Neural progenitor cell (in vitro differentiated cells): ENCODE results near the gene WDR81. TPM values are rescaled to one million over a fixed set of nuclear protein-coding genes. Genes with fewer than 3 reads are reported as not detected.

ENCODE experiments used
- DNase-seq: peaks from one replicate; pipeline ENCODE4 v3.0.0-alpha.2; 2016; ENCODE audit warnings: low spot score
- H2AFZ ChIP-seq: fragments of 200-600 bp; sonication (generic); replicated peaks from 2 replicates; pipeline ENCODE4 v1.6.1; 2016; ENCODE audit warnings: antibody characterized with exemption
- H3F3A ChIP-seq: fragments of 200-600 bp; sonication (generic); 2 replicates; pipeline ENCODE4 v1.6.1; 2016; ENCODE audit warnings: antibody characterized with exemption, low read depth
- H3K27ac ChIP-seq: fragments of 200-600 bp; sonication (generic); 2 replicates; pipeline ENCODE4 v1.5.1; 2016; ENCODE audit warnings: mild to moderate bottlenecking
- H3K27me3 ChIP-seq: fragments of 200-600 bp; sonication (generic); 2 replicates; pipeline ENCODE4 v1.6.1; 2016; ENCODE audit warnings: mild to moderate bottlenecking, moderate library complexity
- H3K36me3 ChIP-seq: fragments of 200-600 bp; sonication (generic); 2 replicates; pipeline ENCODE4 v1.5.1; 2016
- H3K4me1 ChIP-seq: fragments of 200-600 bp; sonication (generic); 2 replicates; pipeline ENCODE4 v1.6.1; 2016; ENCODE audit warnings: mixed run types
- H3K4me2 ChIP-seq: fragments of 200-600 bp; sonication (generic); 2 replicates; pipeline ENCODE4 v1.6.1; 2016
- H3K4me3 ChIP-seq: fragments of 200-600 bp; sonication (generic); 2 replicates; pipeline ENCODE4 v1.5.1; 2016
- H3K79me2 ChIP-seq: fragments of 200-600 bp; sonication (generic); 2 replicates; pipeline ENCODE4 v1.6.1; 2016; ENCODE audit warnings: low read depth
- H3K9ac ChIP-seq: fragments of 200-600 bp; sonication (generic); 2 replicates; pipeline ENCODE4 v1.6.1; 2016
- H3K9me3 ChIP-seq: fragments of 200-600 bp; sonication (generic); 2 replicates; pipeline ENCODE4 v1.5.1; 2016; ENCODE audit warnings: low read depth
- H4K20me1 ChIP-seq: fragments of 200-600 bp; sonication (generic); 2 replicates; pipeline ENCODE4 v1.6.1; 2016; ENCODE audit warnings: low read depth
- H3K27ac Mint-ChIP-seq: 3 replicates; pipeline ENCODE4 v1.8.0; 2021; ENCODE audit warnings: mixed read lengths
- H3K27me3 Mint-ChIP-seq: 2 replicates; pipeline ENCODE4 v1.8.0; 2022; ENCODE audit warnings: low read depth, mild to moderate bottlenecking, inconsistent platforms, moderate library complexity, mixed read lengths; ENCODE audit not compliant: insufficient read depth
- H3K36me3 Mint-ChIP-seq: 3 replicates; pipeline ENCODE4 v1.8.0; 2021; ENCODE audit warnings: mixed read lengths
- H3K4me1 Mint-ChIP-seq: 3 replicates; pipeline ENCODE4 v1.8.0; 2021; ENCODE audit warnings: mixed read lengths
- H3K4me3 Mint-ChIP-seq: 3 replicates; pipeline ENCODE4 v1.8.0; 2021; ENCODE audit warnings: mild to moderate bottlenecking, moderate library complexity, mixed read lengths
- H3K9me3 Mint-ChIP-seq: 3 replicates; pipeline ENCODE4 v1.8.0; 2020; ENCODE audit warnings: mixed read lengths
- EZH2 ChIP-seq: fragments of 200-600 bp; sonication (generic); IDR thresholded peaks from 2 replicates; pipeline ENCODE4 v1.6.1; 2017; ENCODE audit warnings: antibody characterized with exemption, mild to moderate bottlenecking, moderate library complexity
- EZH2phosphoT487 ChIP-seq: fragments of 200-600 bp; sonication (generic); IDR thresholded peaks from 2 replicates; pipeline ENCODE4 v1.6.1; 2017; ENCODE audit warnings: antibody characterized with exemption
- total RNA-seq: library from RNA; depleted of rRNA; stranded (reverse); fragments of >200 nt; gene quantifications from 2 replicates; pipeline ENCODE4 v1.2.3, GENCODE V29; 2015; ENCODE audit warnings: low replicate concordance
- TF ChIP-seq, protein P1 (sequence below): fragments of 200-600 bp; sonication (generic); IDR thresholded peaks from 2 replicates; pipeline ENCODE4 v1.5.1; 2017; ENCODE audit warnings: antibody characterized with exemption, mild to moderate bottlenecking

Gene WDR81
- total RNA-seq, 1 donor from 2014 or later = 1.9 TPM

DNA sequence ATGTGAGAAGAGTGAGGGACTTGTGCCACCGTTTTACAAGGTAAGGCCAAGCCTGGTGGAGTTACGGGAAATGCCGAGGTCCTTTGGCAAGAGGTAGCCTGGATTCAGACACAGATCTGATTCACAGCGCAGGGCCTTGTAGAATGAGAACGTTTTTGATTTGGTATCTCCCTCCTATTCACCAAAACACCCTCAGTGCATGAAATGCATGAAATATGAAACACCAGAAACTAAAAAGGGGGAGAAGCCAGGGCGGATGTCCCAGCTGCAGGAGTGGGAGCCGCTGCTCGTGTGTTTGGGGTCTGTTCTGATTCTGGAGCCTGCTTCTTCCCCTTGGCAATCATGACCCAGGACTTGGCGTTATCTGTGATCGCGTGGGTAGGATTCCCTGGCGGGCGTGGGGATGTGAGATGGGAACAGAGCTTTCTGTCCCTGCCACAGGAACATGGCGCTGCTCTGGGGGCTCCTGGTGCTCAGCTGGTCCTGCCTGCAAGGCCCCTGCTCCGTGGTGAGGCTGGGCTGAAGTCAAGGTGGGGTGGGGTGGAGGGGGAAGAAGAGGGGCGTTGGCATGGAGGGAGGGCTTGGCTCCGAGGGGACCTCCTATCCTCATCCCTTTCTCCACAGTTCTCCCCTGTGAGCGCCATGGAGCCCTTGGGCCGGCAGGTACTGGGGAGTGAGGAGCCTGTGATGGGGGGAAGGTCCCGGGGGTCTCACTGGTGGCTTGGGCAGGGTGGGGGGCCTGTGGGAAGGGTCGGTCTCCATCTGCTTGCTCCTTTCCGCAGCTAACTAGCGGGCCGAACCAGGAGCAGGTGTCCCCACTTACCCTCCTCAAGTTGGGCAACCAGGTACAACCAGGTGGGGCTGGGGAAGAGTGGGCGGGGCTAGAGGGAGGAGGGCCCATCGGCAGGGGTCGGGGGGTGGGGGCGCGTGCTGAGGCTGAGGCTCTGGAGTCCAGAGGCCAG is 20.3 kb downstream of the WDR81 start:
- no peak for DNase-seq
- Histone ChIP-seq H2AFZ (no peak overlapping the region), H4K20me1 (no peaks in the 10 kb centered on the region), H3K4me3 (no peak overlapping the region), H3K36me3 (no peaks in the 10 kb centered on the region), H3F3A (peaks cover 2% of the 10 kb centered on the region), H3K4me2 (no peak overlapping the region), H3K4me1 (no peaks in the 10 kb centered on the region), H3K9me3 (no peaks in the 10 kb centered on the region), H3K79me2 (no peaks in the 10 kb centered on the region), H3K27ac (no peak overlapping the region), H3K9ac (no peak overlapping the region), H3K27me3 (no peaks in the 10 kb centered on the region)
- TF ChIP-seq EZH2 (no peak), EZH2phosphoT487 (no peak)
- TF ChIP-seq, protein P1, sequence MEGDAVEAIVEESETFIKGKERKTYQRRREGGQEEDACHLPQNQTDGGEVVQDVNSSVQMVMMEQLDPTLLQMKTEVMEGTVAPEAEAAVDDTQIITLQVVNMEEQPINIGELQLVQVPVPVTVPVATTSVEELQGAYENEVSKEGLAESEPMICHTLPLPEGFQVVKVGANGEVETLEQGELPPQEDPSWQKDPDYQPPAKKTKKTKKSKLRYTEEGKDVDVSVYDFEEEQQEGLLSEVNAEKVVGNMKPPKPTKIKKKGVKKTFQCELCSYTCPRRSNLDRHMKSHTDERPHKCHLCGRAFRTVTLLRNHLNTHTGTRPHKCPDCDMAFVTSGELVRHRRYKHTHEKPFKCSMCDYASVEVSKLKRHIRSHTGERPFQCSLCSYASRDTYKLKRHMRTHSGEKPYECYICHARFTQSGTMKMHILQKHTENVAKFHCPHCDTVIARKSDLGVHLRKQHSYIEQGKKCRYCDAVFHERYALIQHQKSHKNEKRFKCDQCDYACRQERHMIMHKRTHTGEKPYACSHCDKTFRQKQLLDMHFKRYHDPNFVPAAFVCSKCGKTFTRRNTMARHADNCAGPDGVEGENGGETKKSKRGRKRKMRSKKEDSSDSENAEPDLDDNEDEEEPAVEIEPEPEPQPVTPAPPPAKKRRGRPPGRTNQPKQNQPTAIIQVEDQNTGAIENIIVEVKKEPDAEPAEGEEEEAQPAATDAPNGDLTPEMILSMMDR = no peak
- no peak overlapping the region for H3K27ac Mint-ChIP-seq
- H3K36me3 Mint-ChIP-seq = no peaks in the 10 kb centered on the region
- no peak overlapping the region for H3K4me3 Mint-ChIP-seq
- H3K27me3 Mint-ChIP-seq = peaks cover 13% of the 10 kb centered on the region
- peaks cover 2% of the 10 kb centered on the region for H3K4me1 Mint-ChIP-seq
- H3K9me3 Mint-ChIP-seq = no peaks in the 10 kb centered on the region

DNA sequence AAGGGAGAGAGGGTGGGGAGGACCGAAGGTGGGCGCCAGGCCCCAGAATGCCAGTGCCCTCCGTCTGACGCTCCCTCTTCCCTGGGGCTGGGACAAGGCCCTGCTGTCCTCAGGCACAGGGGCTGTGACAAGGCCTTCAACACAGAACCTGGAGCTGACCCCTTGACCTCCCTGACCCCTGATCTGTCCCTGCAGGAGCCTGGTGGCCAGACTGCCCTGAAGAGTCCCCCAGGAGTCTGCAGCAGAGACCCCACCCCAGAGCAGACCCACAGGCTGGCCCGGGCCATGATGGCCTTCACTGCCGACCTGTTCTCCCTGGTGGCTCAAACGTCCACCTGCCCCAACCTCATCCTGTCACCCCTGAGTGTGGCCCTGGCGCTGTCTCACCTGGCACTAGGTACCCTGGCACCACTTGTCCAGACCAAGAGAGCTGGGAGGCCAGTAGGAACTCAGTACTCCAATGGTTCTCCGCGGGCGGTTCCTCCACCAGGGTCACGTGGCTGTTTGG is 21.1 kb downstream of the WDR81 start:
- Histone ChIP-seq H3K36me3 (no peaks in the 10 kb centered on the region), H3K27me3 (no peaks in the 10 kb centered on the region), H2AFZ (no peak overlapping the region), H3K9ac (no peak overlapping the region), H3K79me2 (no peaks in the 10 kb centered on the region), H3K4me1 (no peaks in the 10 kb centered on the region), H4K20me1 (no peaks in the 10 kb centered on the region), H3F3A (peaks cover 2% of the 10 kb centered on the region), H3K9me3 (no peaks in the 10 kb centered on the region), H3K4me2 (no peak overlapping the region), H3K27ac (no peak overlapping the region), H3K4me3 (no peak overlapping the region)
- Mint-ChIP-seq H3K27me3 (peaks cover 13% of the 10 kb centered on the region), H3K36me3 (no peaks in the 10 kb centered on the region), H3K9me3 (no peaks in the 10 kb centered on the region), H3K4me1 (peaks cover 2% of the 10 kb centered on the region), H3K27ac (no peak overlapping the region), H3K4me3 (no peak overlapping the region)
- TF ChIP-seq EZH2 = no peak
- TF ChIP-seq, protein P1 = no peak
- TF ChIP-seq EZH2phosphoT487 = no peak
- DNase-seq = no peak

DNA sequence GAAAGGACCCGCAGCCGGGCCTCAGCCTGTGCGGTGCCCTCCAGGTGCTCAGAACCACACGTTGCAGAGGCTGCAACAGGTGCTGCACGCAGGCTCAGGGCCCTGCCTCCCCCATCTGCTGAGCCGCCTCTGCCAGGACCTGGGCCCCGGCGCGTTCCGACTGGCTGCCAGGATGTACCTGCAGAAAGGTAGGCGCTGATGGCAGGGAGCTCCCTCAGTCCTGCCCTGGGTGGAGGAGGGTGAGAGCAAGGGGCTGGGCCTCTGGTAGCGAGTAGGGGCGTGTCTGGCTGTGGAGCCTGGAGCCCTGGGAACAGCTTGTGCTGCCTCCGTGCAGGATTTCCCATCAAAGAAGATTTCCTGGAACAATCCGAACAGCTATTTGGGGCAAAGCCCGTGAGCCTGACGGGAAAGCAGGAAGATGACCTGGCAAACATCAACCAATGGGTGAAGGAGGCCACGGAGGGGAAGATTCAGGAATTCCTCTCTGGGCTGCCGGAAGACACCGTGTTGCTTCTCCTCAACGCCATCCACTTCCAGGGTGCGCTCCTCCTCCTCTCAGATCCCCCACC is 22.6 kb downstream of the WDR81 start:
- Mint-ChIP-seq H3K27me3 (peaks cover 13% of the 10 kb centered on the region), H3K4me3 (no peak overlapping the region)
- TF ChIP-seq EZH2phosphoT487 = no peak
- no peak for TF ChIP-seq EZH2

More for the DNA sequence above, 22.6 kb downstream of the WDR81 start:
- H3K4me2 ChIP-seq = no peak overlapping the region
- no peak overlapping the region for H3K27ac ChIP-seq
- H3K4me1 ChIP-seq = no peaks in the 10 kb centered on the region
- no peaks in the 10 kb centered on the region for H4K20me1 ChIP-seq
- no peak overlapping the region for H3K4me3 ChIP-seq
- no peak for DNase-seq
- H3F3A ChIP-seq = peaks cover 2% of the 10 kb centered on the region
- H3K9me3 Mint-ChIP-seq = no peaks in the 10 kb centered on the region
- no peaks in the 10 kb centered on the region for H3K79me2 ChIP-seq
- no peaks in the 10 kb centered on the region for H3K9me3 ChIP-seq
- H3K36me3 Mint-ChIP-seq = no peaks in the 10 kb centered on the region
- no peak overlapping the region for H3K9ac ChIP-seq
- H3K4me1 Mint-ChIP-seq = peaks cover 4% of the 10 kb centered on the region
- no peak overlapping the region for H3K27ac Mint-ChIP-seq
- H2AFZ ChIP-seq = no peak overlapping the region
- H3K36me3 ChIP-seq = no peaks in the 10 kb centered on the region
- no peaks in the 10 kb centered on the region for H3K27me3 ChIP-seq
